Duodenal mucosa (tissue), 2 donors: Measurements from ENCODE around the gene RAMP3.

Source experiments
- H3K27ac ChIP-seq: one replicate; pipeline ENCODE4 v1.7.0; 2013; ENCODE audit warnings: low read depth, low read length
- H3K27me3 ChIP-seq, 2 donors: one replicate each; pipeline ENCODE4 v1.7.0; 2013; ENCODE audit warnings: low read length in 2 of 2, control low read depth in 1 of 2; ENCODE audit not compliant: insufficient read depth in 2 of 2, control insufficient read depth in 1 of 2
- H3K36me3 ChIP-seq, 2 donors: one replicate each; pipeline ENCODE4 v1.7.0; 2013; ENCODE audit warnings: low read length in 2 of 2, control low read depth in 1 of 2; ENCODE audit not compliant: insufficient read depth in 2 of 2, control insufficient read depth in 1 of 2
- H3K4me1 ChIP-seq, 2 donors: one replicate each; pipeline ENCODE4 v1.7.0; 2013; ENCODE audit warnings: low read length in 2 of 2, control low read depth in 1 of 2; ENCODE audit not compliant: insufficient read depth in 2 of 2, control insufficient read depth in 1 of 2
- H3K4me3 ChIP-seq, 2 donors: one replicate each; pipeline ENCODE4 v1.7.0; 2013; ENCODE audit warnings: low read length in 2 of 2, low read depth in 1 of 2
- H3K9ac ChIP-seq, 2 donors: one replicate each; pipeline ENCODE4 v1.7.0; 2013; ENCODE audit warnings: low read length in 2 of 2, low read depth in 1 of 2
- H3K9me3 ChIP-seq, 2 donors: one replicate each; pipeline ENCODE4 v1.7.0; 2013; ENCODE audit warnings: low read length in 2 of 2, control low read depth in 1 of 2; ENCODE audit not compliant: control insufficient read depth in 1 of 2

The RAMP3 gene

DNA sequence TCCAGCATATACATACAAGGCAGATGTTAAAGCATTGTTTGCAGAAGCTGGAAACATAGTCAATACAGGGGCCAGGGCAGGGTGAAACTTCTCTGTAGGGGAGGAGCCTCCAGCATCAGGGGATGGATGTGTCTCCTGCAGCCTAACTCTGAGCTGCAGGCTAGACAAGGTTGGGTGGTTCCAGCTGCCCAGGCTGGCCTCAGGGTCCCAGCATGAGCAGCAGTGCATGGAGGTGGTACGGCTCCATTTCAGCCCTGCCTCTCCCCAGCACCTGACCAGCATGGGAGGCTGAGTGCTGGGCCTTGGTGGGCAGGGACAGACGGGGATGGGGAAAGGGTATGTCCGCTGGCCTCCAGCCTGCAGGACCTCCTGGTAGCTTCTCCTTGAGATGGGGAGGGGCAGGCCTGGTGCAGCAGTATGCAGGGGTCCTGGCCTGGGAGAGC is 38.7 kb upstream of the RAMP3 start:
- Histone ChIP-seq H3K27ac (no peak overlapping the region), H3K36me3 (no peaks in the 10 kb centered on the region), H3K4me1 (no peaks in the 10 kb centered on the region), H3K9ac (no peak overlapping the region), H3K27me3 (peaks cover 0 to 6% of the 10 kb centered on the region in 2 donors), H3K4me3 (no peak overlapping the region), H3K9me3 (no peaks in the 10 kb centered on the region)

DNA sequence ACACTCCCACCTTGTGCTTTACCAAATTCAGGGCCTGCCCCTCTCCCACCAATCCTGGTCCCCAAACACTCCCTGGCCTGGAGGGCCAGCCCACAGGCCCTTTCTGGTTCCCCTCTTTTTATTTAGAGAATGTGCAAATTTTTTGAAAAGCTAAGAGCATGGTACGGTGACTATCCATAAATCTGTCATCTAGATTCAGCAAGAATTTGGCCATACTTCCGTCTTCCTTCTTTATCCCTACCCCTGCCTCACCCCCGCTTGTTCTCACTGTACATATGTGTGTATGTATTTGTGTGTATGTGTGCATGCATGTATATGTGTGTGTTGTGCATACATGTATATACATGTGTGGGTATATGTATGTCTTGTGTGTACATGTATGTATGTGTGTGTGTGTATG is 38.0 kb upstream of the RAMP3 start:
- Histone ChIP-seq H3K36me3 (no peaks in the 10 kb centered on the region), H3K4me3 (no peak overlapping the region), H3K4me1 (no peaks in the 10 kb centered on the region), H3K9me3 (no peaks in the 10 kb centered on the region), H3K27ac (no peak overlapping the region), H3K9ac (no peak overlapping the region), H3K27me3 (peaks cover 0 to 6% of the 10 kb centered on the region in 2 donors)

DNA sequence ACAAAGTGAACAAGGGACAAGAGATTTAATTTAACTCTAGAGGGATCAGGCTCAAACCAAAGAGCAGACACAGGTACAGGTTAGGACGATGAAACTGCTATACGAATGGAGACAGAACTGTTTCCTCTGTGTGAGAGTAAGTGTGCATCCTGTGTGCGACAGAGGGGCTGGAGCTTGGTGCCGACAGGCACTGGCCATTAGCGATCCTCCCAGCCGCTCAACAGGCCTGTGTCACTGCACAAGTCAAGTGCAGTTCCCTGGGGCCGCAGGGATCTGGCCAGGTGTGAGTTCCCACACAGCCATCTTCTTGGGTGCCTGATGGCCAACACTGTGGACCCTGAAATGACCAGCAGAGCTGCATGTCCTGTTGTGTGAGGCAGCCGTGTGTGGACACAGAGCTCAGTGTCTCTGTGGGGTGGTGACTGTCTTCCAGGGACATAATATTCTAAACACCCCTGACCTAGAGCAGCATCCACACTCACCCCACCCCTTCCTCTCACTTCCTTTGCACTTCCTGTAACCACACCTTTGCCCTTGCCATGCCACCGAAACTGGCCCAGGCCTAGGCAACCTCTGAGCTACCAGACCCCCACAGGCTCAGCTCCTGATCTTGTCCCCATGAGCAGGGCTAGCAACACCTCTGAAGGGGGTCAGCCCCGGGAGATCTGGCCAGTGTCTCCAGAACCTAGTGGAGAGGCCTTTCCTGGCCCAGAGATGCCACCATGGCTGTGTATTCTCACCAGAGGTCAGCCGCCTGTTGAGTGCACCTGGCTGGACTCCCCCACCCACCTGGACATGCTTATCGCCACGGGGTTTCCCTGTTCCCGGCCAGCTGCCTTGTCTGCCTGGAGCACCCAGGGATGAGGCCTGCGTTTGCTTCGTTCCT is 34.4 kb upstream of the RAMP3 start:
- H3K27me3 ChIP-seq, result no peaks in the 10 kb centered on the region

DNA sequence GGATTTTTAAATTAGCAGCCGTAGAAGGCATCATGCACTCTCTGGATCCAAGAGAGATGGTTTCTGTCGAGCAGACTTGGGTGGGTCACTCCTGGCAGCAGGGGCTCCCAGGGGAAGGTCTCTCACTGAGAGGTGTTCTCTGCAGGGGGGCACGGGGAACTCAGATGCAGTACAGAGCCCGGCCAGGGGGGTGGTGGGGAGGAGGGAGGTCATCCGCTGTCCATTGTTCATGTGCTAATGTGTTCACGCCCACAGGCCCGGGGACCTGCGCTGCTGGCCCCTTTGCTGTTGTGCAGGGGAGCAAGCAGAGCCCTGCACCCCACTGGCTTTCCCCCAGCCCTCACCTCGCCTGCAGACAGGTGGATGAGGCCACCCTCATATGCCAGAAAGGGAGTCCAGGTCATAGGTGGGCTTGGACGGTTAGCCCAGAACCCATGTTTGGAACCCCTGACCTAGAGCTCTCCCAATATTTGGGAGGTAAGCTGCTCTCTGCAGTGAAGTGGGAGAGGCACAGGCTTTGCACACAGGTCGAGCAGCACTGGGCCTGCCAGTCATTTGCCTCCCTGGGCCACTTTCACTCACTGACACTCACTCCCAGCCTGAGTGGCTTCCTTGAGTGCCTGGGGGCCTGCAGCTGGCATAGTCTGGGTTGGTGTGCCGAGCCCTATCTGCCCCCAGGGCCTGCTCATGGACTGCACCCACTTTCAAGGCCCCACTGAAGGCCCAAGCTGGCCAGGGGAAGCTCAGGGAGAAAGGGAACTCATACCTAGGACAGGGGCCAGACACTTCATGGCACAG is 33.5 kb upstream of the RAMP3 start:
- Histone ChIP-seq H3K36me3 (no peaks in the 10 kb centered on the region), H3K4me3 (no peak overlapping the region), H3K27me3 (no peaks in the 10 kb centered on the region), H3K27ac (no peak overlapping the region), H3K9ac (no peak overlapping the region), H3K4me1 (no peaks in the 10 kb centered on the region), H3K9me3 (no peaks in the 10 kb centered on the region)

More for the DNA sequence above, 34.4 kb upstream of the RAMP3 start:
- no peak overlapping the region for H3K4me3 ChIP-seq
- H3K4me1 ChIP-seq, result no peaks in the 10 kb centered on the region
- no peak overlapping the region for H3K27ac ChIP-seq
- H3K36me3 ChIP-seq, result no peaks in the 10 kb centered on the region
- no peak overlapping the region for H3K9ac ChIP-seq
- no peaks in the 10 kb centered on the region for H3K9me3 ChIP-seq

DNA sequence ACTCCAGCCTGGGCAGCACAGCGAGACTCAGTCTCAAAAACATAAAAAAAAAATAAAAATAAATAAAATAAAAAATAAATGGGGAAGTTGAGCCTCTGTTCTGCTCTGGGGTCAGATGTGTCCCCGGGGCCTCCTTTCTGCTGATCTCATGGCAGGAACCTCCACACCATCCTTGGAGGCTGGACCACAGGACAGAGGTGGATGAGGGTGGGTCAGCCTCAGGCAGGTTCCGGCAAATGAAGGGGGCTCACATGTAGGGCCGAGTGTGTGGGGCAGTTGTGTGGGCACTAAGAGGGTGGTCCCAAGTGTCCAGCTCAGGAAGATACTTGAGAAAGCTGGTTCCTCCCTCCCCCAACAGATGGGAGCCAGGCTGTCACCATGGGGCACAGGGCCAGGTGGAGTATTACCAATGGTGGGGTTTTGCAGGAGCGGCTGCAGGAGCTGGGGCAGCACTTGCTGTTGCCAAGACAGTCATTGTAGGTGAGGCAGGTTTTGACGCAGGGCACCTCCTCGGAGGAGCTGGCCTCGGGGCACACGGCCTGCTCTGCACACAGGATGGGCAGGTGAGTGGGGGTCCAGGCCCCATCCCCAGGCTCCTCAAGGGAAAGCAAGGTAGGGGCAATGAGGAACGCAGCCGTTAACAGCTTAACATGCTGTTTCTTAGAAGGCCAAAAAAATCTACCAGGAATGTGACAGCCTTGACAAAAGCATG is 32.2 kb upstream of the RAMP3 start:
- Histone ChIP-seq H3K9me3 (no peaks in the 10 kb centered on the region), H3K4me3 (no peak overlapping the region), H3K36me3 (no peaks in the 10 kb centered on the region), H3K27ac (no peak overlapping the region), H3K27me3 (no peaks in the 10 kb centered on the region), H3K9ac (no peak overlapping the region), H3K4me1 (no peaks in the 10 kb centered on the region)

DNA sequence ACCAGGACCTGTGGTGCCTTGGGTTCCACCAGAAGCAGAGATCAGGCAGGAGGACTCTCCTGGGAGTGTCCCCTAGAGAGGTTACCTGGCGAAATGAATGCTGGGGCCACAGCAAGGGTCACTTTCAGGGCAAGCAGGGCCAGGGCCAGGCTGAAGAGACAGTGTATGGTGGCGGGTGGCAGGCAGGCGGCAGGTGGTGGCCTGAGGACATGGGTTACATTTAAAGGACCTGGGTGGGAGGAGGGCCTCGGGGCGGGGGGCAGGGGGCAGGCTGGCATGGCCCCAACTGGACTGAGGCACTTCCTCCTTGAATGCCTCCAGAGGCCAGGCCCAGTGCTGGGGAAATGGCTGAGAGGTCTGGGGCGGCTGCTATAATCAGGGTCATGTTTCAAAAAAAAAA is 31.4 kb upstream of the RAMP3 start:
- no peak overlapping the region for H3K9ac ChIP-seq
- no peak overlapping the region for H3K27ac ChIP-seq
- no peaks in the 10 kb centered on the region for H3K27me3 ChIP-seq
- H3K36me3 ChIP-seq, result no peaks in the 10 kb centered on the region
- no peak overlapping the region for H3K4me3 ChIP-seq
- no peaks in the 10 kb centered on the region for H3K4me1 ChIP-seq
- H3K9me3 ChIP-seq, result no peaks in the 10 kb centered on the region

DNA sequence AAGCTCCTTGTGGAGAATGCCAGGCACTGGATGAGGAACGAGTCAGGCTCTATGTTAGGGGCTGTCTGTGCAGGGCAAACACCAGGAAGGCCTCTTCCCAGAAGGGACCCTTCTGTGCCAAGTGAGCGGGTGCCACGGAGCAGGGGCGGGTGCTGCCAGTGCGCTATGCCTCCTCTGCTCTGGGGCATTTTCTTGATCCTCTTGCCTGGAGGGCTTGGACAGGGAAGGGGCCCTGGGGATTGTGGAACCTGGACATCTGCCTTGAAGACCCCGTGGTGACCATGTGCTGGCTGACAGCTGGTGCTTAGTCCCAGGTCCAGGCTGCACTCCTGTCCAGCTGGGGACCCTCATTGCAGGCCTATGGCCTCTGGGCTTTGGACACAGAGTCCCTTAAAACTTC is 30.7 kb upstream of the RAMP3 start:
- no peaks in the 10 kb centered on the region for H3K36me3 ChIP-seq
- H3K27ac ChIP-seq, result no peak overlapping the region
- no peaks in the 10 kb centered on the region for H3K27me3 ChIP-seq
- H3K9ac ChIP-seq, result no peak overlapping the region
- no peaks in the 10 kb centered on the region for H3K4me1 ChIP-seq
- H3K4me3 ChIP-seq, result no peak overlapping the region
- no peaks in the 10 kb centered on the region for H3K9me3 ChIP-seq

DNA sequence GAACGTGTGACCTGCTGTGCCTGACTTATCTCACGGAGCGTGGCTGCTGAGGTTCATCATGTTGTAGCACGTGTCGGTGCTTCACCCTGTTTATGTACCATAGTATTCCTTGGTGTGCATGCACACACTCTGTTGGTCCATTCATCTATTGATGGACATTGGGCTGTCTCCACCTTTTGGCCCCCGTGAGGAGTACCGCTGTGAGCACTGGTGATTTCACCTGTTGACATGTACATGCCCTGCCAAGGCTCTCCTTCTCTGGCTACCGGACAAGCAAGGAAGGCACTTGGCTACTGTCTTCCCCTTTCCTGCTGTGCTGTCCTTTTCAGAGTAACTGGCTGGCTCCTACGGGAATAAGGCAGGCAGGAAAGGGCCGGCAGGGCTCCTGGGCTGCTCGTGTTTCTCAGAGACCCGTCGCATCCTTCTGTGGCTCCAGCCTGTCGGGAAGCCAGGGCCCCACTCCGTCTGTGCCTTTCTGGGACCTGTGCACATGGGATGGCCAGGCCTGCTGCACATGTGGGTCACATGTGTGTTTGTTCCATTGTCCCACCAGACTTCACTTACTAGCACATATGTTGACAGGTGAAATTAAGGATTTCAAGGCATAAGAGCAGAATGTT is 28.3 kb upstream of the RAMP3 start:
- Histone ChIP-seq H3K27ac (no peak overlapping the region), H3K9me3 (no peaks in the 10 kb centered on the region), H3K36me3 (no peaks in the 10 kb centered on the region), H3K27me3 (no peaks in the 10 kb centered on the region), H3K4me1 (no peaks in the 10 kb centered on the region), H3K4me3 (no peak overlapping the region), H3K9ac (no peak overlapping the region)

DNA sequence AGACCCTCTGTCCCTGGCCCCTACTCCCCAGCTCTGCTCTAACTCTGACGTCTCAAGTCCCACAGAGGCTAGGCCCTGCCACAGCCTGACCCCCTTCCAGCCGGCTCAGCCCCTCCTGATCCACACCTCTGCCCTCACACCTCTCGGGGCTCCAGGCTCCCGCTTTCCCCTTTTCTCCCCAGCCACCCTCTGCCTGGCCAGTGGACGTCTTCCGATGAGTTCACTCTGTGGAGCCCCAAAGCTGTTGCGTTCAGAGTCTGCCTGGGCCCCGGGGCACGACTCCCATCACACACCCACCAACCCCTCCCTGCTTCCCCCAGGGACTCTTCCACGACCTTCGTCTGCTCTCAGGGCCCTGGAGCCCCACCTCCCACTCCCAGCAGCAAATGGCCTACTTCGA is 27.7 kb upstream of the RAMP3 start:
- H3K4me1 ChIP-seq, result no peaks in the 10 kb centered on the region

More for the DNA sequence above, 27.7 kb upstream of the RAMP3 start:
- H3K36me3 ChIP-seq, result no peaks in the 10 kb centered on the region
- H3K9me3 ChIP-seq, result no peaks in the 10 kb centered on the region
- H3K9ac ChIP-seq, result no peak overlapping the region
- H3K27me3 ChIP-seq, result no peaks in the 10 kb centered on the region
- H3K4me3 ChIP-seq, result no peak overlapping the region
- H3K27ac ChIP-seq, result no peak overlapping the region
